HG03135 (cell line): ENCODE data around the gene USP2.

Source experiments
- ATAC-seq: cut with Tn5 transposase; IDR thresholded peaks from one replicate; pipeline ENCODE4 v1.9.1; 2021; ENCODE audit warnings: mild to moderate bottlenecking, moderate library complexity; ENCODE audit not compliant: unreplicated experiment

Gene USP2, protein sequence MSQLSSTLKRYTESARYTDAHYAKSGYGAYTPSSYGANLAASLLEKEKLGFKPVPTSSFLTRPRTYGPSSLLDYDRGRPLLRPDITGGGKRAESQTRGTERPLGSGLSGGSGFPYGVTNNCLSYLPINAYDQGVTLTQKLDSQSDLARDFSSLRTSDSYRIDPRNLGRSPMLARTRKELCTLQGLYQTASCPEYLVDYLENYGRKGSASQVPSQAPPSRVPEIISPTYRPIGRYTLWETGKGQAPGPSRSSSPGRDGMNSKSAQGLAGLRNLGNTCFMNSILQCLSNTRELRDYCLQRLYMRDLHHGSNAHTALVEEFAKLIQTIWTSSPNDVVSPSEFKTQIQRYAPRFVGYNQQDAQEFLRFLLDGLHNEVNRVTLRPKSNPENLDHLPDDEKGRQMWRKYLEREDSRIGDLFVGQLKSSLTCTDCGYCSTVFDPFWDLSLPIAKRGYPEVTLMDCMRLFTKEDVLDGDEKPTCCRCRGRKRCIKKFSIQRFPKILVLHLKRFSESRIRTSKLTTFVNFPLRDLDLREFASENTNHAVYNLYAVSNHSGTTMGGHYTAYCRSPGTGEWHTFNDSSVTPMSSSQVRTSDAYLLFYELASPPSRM

DNA sequence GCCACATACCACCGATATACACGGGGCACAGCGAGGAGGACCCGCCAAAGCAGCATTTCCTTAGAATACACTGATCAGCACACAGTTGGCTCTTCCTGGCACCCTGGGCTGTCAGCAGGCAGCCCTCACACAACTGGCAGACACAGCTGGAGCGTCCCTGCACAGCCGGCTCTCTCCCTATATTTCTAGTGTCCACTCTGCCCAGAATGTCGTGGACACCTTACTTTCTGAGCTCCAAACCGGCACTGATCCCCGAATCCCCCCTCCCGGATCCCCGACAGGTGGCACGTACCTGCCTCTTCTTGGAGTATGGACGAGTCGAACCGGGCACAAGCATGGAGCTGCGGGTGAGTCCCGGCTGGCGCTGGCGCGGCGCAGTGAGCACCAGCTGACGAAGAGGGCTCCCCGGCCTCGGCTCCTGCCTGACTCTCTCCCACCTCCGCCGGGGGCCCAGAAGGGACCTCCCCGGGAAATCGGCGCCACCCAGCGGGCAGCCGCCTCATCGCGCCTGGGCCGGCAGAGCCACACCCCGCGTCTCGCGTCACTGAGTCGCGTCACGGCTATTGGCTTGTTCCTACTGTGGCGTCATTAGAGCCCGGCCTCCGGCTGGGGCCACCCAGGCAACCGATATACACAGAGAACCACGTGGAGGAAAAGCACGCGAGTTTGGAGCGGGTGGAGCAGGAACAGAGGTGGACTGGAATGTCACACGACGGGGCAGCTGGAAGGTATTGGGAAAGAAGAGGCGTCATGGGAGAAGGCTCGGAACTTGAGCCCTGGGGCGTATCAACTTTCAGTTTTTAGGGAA, at the start of gene USP2:
TSS of gene USP2 (minus strand) at position 510 of the 808 bp plus-strand sequence. CDS start 8,210 bp downstream, outside the sequence.
- ATAC-seq, result peak; percentile 99

DNA sequence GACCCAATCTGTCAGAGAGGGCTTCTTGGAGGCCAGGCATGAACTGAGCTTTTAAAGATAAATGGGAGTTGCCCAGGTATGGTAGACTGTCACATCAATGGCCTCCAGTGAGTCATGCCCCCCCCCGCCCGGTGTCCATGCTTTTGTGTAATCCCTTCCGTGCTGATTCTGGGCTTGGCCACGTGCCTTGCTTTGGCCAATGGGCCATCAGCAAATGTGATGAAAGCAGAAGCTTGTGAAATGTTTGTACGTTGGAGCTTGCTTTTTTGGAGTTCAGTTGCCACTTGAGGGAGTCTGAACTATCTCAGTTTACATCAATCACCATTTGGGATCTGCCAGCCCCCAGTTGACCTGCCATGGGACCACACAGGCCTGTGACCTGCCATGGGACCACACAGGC, 45.8 kb upstream of the USP2 start:
- ATAC-seq, result no peak

DNA sequence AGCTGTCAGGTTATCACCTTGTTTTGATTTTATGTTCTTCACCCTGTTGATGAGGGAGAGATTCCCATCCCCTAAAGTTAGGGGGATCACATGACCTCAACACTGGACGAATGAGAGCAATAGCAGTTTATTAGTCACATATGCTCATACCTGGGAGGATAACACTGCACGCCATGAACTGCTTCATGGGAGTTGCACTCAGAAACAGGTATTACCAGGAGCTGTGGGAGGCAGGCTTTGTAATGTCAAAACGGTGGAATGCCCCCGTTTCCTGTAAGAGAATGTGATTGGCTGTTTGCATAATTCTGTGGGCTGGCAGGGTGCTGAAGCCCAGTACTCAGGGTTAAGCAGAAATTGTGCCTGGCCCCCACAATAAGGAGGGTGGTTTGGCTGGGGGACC, 44.7 kb upstream of the USP2 start:
- no peak for ATAC-seq

DNA sequence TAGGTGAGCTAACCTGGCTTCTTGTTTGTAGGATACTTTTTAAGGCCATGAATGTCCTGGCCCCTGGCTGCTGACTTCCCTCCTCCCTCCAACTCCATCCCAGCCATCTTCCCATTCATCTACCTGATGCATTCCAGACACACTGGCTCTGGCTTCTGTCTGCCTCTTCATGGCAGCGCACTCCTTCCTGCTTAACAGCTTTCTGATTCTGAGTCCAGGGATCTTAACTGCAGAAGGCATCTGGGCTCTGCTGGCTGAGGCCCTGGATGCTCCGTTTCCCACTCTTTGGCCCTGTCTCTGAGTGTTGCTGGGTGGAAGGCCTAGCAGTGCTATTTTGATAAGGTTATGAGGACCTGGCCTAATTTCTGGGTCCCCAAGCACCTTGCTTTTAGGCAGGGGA, 43.3 kb upstream of the USP2 start:
- no peak for ATAC-seq

DNA sequence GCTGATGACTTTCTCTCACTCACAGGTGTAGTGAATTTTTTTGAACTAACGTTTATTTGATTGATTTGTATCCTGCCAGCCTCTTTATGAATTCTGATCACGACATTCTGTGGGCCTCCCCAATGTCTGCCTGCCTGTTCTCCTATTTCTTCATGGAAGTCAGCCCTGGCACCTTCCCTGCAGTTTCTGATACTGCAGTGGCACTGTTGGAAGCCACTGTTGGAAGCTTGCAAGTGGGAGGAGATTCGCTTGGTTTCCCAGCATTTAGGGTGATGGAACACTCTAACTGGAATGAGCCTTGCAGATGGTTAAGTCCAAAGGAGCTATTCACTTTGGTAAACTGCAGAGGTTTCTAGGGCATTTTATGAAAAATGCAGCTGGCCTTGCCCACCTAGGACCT, 42.8 kb upstream of the USP2 start:
- no peak for ATAC-seq

DNA sequence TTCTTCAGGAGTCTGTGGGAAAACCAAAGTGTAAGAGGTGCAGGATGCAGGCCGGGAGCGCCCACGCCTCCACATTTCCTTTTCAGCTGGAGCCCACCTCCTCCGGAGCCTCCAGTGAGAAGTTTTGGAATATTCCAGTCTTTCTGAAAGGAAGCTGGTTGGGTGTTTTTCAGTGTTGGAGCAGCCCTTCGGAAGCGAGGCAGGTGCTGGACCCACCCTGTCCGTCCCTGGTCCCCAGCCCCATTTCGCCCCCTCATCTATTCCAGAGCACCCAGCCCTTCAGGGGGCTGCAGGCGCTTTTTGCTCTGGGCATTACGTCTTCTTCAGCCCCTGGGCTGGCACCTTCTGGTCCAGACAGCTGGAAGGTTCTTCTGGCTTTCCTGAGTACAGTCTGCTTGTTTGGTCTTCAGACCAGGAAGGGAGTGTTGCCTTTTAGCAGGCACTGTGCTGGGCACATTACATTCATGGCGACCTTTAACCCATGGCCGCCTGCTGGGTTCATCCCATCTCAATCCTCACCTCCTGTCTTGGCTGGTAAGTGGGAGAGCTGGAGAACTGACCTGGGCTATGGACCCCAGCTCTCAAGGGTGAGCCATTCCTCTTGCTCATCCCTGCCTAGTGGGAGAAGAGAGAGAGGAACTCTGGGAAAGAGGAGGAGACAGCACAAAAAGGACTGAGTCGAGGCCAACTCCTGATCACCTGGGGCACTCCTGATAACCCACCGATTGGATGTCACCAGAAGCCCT, 42.2 kb upstream of the USP2 start:
- ATAC-seq, result no peak

DNA sequence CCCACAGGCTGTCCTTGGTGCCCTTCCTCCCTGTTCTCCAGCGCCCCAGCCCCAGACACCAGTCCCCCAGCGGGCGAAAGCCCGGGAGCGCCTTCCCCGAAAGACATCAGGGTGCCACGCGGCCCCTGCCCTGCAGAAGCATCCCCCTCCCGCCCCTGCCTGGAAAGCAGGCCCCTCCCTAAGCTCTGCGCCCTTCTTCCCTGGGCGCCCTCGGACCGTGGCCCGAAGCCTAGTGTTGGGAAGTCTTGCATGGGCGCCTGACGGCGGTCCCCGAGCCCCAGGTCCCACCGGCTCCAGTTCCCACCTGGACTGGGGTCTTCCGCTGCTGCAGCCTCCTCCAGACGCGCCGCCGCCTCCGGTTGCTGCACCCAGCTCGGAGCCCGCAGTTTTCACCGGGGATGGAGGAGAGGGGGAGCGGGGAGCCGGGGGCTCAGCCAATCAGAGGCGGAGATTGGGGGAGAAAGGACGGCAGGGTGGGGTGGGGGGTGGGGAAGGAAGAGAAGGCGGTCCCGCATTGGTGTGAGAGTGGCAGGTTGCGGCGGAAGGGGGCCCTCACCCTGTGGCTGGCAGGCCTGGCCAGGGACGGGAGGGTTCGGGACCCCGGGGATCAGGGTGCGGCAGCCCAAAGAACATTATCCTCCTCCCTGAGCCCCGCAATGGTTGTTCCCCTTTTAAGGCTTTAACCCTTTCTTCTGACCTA, 41.5 kb upstream of the USP2 start, which contains the start of gene THY1:
TSS of gene THY1 (minus strand) at position 364 of the 700 bp plus-strand sequence. CDS start 2,267 bp downstream, outside the sequence.
- no peak for ATAC-seq

DNA sequence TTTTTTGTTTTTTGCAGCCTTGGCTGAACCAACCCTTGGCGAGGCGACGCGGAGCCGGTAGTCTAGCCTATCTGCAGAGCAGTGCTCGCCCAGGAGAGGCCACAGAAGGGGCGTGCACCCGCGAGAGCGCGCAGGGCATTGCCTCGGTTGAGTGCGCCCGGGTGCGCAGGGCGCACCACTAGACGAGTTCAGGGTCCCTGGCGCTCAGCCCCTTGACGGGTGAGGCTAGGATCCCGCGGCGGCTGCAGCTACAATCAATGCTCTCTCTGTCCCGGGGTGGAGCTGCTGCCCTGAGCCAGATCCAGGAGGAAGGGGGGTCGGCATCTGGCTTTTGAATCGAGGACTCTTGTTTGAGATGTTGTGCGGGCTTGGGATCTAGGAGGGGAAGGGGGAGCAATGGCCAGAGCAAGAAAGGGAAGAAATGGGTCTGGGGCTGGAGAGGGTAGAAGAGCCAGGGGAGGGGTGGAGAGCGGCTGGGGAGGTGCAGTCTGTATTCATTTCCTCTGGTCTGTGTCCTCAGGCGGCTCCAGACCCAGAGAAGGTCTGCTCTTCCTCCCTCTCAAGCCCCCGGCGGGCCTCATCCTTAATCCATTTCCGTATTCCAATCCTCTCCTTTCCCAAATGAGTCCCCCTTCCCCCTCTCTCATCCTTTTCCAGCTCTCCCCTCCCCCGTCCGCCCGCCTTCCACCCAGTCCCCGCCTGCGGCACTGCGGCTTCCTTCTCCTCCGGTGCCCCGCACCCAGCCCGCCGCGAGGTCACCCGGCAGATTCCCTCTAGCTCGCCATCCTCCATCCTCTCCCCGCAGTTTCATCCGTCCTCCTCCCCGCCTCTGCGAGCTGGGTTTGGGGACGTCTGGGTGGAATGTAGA, 40.7 kb upstream of the USP2 start:
- ATAC-seq, result no peak

DNA sequence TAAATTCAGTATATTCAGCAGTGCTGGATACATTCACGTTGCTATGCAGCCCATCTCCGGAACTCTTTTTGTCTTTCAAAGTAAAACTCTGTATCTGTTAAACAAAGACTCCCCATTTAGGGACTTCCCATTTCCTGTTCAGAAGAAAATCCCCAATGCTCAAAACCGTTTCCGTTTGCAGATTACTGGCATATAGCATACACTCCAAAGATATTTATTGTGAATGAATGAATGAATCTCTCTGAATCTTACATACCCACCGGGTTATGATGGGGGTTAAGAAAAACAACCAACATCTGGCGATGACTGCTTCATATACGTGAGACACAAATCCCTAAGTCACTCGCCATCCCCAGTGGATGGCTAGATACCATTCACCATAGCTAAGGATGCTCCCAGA, 39.9 kb upstream of the USP2 start:
- no peak for ATAC-seq

DNA sequence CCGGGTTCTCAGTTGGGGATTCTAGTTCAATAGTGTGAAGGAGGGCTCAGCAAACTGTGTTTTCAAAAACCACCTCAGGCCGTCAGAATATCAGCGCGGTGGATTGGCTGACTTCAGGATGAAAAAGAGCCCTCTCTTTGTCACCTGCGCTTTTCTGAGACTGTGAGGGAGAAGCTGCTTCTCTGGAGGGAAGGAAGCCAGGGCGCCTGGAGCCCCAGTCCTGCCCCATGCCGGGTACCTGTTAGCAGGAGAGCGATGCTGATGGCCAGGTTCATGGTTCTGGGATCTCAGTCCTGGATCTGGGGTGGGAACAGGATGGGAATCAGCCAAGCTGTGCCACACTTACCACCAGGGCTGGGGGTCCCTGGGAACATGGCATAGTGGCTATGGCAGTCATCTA, 39.1 kb upstream of the USP2 start:
- ATAC-seq, result no peak

DNA sequence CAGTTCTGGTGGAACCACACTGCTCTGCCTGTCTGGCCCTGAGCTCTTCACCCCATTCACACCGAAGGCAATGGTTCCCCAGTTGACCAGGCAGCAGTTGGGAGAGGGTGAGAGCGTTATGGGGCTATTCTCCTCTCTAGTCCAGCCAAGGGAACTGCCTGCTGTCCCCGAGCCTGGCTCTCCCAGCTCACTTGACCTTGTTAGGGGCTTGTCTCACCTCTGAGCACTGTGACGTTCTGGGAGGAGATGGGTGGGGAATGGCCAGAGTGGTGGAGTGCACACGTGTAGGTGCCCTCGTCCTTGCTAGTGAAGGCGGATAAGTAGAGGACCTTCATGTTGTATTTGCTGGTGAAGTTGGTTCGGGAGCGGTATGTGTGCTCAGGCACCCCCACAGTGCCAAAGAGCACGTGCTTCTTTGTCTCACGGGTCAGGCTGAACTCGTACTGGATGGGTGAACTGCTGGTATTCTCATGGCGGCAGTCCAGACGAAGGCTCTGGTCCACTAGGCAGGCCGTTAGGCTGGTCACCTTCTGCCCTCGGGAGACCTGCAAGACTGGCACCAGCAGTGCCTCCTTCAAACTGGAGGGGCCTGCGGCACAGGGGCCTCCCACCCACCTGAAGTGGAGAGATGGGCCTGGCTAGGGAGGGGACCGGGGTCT, 38.5 kb upstream of the USP2 start:
- ATAC-seq, result no peak

DNA sequence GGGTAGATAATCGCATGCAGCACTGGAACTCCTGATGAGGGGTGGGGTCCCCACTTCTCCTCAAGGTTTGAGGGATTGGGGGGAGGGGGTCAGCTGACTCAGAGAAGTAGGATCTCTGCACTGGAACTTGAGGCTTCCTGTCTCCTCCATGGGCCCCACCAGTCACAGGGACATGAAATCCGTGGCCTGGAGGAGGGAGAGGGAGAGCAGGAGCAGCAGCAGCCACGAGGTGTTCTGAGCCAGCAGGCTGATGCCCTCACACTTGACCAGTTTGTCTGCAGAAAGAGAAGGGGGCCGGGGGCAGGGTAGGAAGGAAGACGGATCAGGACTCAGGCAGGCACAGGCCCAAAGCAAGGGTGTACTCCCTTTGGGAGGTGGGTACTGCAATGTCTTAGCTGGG, 37.8 kb upstream of the USP2 start:
- no peak for ATAC-seq

DNA sequence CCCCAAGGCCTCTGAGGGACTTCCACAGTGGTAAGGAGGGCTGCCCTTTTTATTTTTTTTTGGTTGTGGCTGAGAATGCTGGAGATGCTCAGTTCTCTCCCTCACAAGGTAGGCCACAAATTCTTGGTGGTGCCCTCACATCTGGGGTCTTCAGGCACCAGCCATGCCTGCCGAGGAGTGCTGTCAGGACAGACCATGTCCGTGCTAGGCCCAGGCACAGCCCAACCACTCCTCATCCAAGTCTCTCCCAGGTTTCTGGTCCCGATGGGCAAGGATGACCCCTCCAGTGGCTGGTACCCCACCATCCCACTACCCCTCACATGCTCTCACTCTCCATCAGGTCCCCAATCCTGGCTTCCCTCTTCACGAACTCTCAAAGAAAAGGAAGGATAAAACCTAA, 37.3 kb upstream of the USP2 start:
- no peak for ATAC-seq

DNA sequence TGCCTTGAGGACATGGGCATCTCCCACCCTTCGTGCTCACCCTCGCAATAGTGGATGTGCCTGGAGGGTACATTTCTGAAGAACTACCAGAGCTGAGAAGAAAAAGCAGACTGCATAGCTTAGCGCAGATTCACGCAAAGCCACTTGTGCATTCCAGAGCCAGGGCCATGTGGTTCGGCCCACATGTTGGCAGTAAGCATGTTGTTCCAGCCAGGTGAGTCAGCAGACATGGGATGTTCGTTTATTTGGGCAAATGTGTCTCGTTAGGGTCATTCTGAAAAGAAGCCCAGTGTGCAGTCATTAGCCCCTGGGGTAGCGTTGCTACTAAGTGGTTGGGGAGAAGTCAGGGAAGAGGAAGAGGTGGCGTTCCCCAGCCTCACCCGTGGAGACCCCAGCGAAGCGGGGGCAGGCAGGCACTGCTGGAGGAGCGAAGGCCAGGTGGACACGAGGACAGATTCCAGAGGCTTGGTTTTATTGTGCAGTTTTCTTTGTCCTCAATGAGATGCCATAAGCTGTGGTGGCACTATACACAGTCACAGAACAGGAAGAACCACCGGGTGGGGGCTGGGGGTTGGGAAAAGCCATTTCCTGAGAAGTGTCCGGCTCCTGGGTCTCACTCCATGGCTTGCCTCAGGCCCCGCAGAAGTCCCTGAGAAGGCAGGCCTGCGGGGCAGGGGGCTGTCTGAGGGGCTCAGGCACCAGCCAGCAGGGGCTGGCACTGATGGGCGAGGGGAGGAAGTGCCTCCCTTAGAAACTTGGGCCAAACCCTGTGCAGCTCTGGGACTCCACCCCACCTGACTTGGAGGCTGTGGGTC, 36.4 kb upstream of the USP2 start:
- ATAC-seq, result no peak

DNA sequence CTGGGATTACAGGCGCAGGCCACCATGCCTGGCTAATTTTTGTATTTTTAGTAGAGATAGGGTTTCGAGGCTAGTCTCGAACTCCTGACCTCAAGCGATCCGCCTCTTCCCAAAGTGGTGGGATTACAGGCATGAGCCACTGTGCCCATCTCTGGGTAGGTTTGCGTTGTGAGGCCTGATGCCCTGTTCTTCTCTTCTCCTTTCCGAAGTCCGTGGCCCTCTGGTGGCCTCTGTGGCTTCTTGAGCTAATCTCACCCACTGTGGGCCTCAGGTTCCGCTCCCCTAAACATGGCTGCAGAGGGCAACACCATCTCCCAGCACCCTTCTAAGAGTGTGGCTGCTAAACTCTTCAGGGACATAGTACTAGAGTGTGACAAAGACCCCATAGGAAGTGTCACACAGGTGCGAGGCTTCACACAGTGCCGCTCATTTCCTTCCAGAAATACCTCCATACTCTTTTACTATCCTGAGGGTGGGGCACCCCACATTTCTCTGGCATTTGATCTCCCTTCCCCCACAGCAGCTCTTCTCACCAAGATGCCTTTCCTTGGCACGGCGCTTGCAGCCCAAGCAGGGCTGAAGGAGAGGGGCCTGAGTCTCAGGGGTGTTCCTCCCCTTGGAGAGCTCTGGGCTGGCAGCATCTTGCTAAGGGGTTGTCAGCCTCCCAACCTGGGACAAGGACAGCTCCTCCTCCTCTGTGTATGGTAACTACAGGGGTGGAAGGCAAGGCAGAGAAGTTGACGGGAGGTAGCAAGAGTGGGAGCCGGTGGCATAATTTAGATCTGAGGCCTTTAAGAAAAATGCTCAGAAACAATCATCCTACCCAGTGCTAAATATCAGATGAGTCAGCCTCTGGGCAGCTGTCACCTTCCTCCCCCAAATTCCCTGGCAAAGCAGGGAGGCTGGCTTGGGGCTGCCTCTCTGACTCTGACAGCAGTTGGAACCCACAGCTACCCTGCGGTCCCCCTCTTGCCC, 35.4 kb upstream of the USP2 start:
- no peak for ATAC-seq

DNA sequence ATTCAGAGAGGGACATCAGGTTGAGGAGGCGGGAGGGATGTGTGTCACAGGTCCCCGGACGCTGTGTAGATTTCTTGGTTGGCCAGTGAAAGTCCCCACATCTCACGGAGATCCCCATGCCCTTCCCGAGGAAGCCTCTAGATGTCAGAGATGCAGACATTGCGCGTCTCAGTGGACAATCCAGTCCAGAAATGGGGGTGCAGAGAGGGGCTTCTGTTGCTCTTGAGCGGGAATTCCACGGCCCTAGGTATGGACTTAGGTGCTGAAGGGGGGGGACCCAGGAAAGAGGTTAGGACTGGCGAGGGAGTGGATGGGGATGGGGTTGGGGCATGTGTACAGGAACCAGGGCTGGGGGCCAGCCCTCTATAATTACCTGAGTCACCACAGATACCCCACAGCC, 34.5 kb upstream of the USP2 start:
- ATAC-seq, result no peak

DNA sequence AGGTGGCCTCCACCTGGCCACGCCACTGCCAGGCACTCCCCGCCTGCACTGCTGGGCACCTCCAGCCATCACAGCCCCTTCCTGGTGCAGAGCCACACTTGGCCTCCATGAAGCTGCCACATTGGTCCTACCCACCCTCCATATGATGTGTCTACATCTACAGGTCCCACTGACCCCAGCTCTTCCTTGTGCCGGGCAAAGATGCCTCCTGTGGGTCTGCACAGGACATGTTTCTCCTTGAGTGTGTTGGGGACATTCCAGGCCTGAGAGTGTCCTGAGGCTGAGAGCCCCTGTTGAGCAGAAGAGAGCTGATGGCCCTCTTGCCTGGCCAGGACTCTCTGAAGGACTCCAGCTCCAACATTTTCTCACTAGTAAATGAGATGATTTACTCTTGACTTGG, 34.0 kb upstream of the USP2 start:
- no peak for ATAC-seq
